NCI-H146 treated with DMSO at 0.1 percent for 48 hours (cell line): Measurements from ENCODE around the gene SUGT1.
"Not testable (repeated sequence)": the region's sequence is repeated elsewhere in the genome, so short reads cannot be mapped to it uniquely, and the experiment has no call there.

Source experiments
- DNase-seq: peaks from one replicate; lab custom pipeline; 2025; ENCODE audit not compliant: unreplicated experiment; lab: John Stamatoyannopoulos, UW

The SUGT1 gene

GRCh38 chr13:52652196-52652979 is at the start of gene SUGT1:
TSS of gene SUGT1 (plus strand) at chr13:52652836. CDS start at chr13:52652921, 85 bp downstream.
- peak; percentile 96 for DNase-seq

GRCh38 chr13:52603316-52603715 is 49.3 kb upstream of the SUGT1 start:
- DNase-seq: not testable (repeated sequence)

GRCh38 chr13:52606126-52606525 is 46.5 kb upstream of the SUGT1 start:
- not testable (repeated sequence) for DNase-seq

GRCh38 chr13:52606795-52607194 is 45.8 kb upstream of the SUGT1 start:
- DNase-seq: not testable (repeated sequence)

- DNase-seq: not testable (repeated sequence)
Observed at GRCh38 chr13:52608184-52608583, 44.5 kb upstream of the SUGT1 start.

- DNase-seq: not testable (repeated sequence)
Observed at GRCh38 chr13:52609013-52609606, 43.5 kb upstream of the SUGT1 start.

- DNase-seq: not testable (repeated sequence)
Observed at GRCh38 chr13:52610158-52610557, 42.5 kb upstream of the SUGT1 start.

GRCh38 chr13:52615134-52615801 is 37.4 kb upstream of the SUGT1 start:
- DNase-seq: no peak

GRCh38 chr13:52615812-52616211 is 36.8 kb upstream of the SUGT1 start:
- DNase-seq: no peak

- DNase-seq: peak; percentile 87
Observed at GRCh38 chr13:52617070-52618060, 35.3 kb upstream of the SUGT1 start.

- not testable (repeated sequence) for DNase-seq
Observed at GRCh38 chr13:52631083-52631690, 21.4 kb upstream of the SUGT1 start.

GRCh38 chr13:52638666-52639328 is 13.8 kb upstream of the SUGT1 start:
- no peak for DNase-seq

- DNase-seq: no peak
Observed at GRCh38 chr13:52642131-52642530, 10.5 kb upstream of the SUGT1 start, which contains the start of gene HNRNPA1L2. TSS of gene HNRNPA1L2 (plus strand) at chr13:52642431. CDS start at chr13:52642493, 62 bp downstream.

GRCh38 chr13:52644108-52644507 is 8.5 kb upstream of the SUGT1 start:
- DNase-seq: no peak

GRCh38 chr13:52646967-52647366 is 5.7 kb upstream of the SUGT1 start:
- DNase-seq: no peak

GRCh38 chr13:52650731-52651130 is 1.9 kb upstream of the SUGT1 start:
- no peak for DNase-seq

GRCh38 chr13:52651897-52652195 is 790 bp upstream of the SUGT1 start:
- DNase-seq: no peak

- no peak for DNase-seq
Observed at GRCh38 chr13:52652980-52653303, 306 bp downstream of the SUGT1 start.

GRCh38 chr13:52659340-52659739 is 6.7 kb downstream of the SUGT1 start:
- DNase-seq: no peak

GRCh38 chr13:52664272-52664671 is 11.6 kb downstream of the SUGT1 start:
- DNase-seq: no peak
